WERI-Rb-1 (cell line): ENCODE data around the gene INF2.

Source experiments
- DNase-seq: peaks from one replicate; pipeline ENCODE4 v3.0.0-alpha.2; 2020
- H3K27ac ChIP-seq: fragments of 250-450 bp; sonication (Bioruptor Pico); 2 replicates; pipeline ENCODE4 v1.5.1; 2020; ENCODE audit warnings: mild to moderate bottlenecking, moderate library complexity
- H3K27me3 ChIP-seq: fragments of 250-450 bp; sonication (Bioruptor Pico); 2 replicates; pipeline ENCODE4 v1.5.1; 2021; ENCODE audit warnings: mild to moderate bottlenecking, low read depth, moderate library complexity; ENCODE audit not compliant: insufficient read depth, severe bottlenecking
- H3K36me3 ChIP-seq: fragments of 250-450 bp; sonication (Bioruptor Pico); 2 replicates; pipeline ENCODE4 v1.5.1; 2020; ENCODE audit warnings: mild to moderate bottlenecking, moderate library complexity
- H3K4me3 ChIP-seq: 2 replicates; pipeline ENCODE4 v1.5.1; 2011; ENCODE audit warnings: low read depth, mild to moderate bottlenecking, control low read depth, low read length
- H3K9me3 ChIP-seq: fragments of 250-450 bp; sonication (Bioruptor Pico); 2 replicates; pipeline ENCODE4 v1.5.1; 2021; ENCODE audit warnings: mild to moderate bottlenecking, moderate library complexity; ENCODE audit not compliant: severe bottlenecking
- CTCF ChIP-seq: IDR thresholded peaks from 2 replicates; pipeline ENCODE4 v1.5.1; 2011; ENCODE audit warnings: low read depth, mild to moderate bottlenecking, control low read depth, inconsistent platforms, low read length

The INF2 gene

GRCh38 chr14:104769324-104770071, 80.1 kb downstream of the INF2 start:
- Histone ChIP-seq H3K27me3 (no peaks in the 10 kb centered on the region), H3K36me3 (peaks cover 40% of the 10 kb centered on the region), H3K27ac (peak overlapping the region; percentile 69), H3K9me3 (peaks cover 8% of the 10 kb centered on the region), H3K4me3 (no peak overlapping the region)
- no peak for DNase-seq
- TF ChIP-seq CTCF: no peak

DNA sequence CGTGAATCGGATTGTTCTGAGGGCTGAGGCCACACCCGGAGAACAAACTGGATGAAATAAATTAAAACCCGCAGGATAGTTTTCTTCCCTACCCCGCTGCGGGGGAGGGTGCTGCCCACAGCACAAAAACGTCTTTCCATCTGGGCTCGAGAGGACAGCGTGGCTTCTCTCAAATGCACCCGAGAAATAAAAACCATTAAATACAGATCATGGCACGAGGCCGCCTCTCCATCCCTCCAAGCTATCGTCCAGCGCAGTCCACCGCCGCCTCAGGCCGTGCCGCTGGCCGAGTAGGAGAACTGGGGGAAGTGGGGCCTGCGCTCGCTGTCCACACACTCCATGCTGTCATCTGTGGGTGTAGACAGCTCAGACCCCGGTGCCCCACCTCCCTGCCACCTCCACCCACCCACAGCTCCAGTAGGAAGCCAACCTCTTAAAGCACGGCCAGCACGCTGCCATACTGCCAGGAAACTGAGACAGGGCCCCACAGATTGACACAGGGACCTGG, 80.7 kb downstream of the INF2 start:
- no peak for TF ChIP-seq CTCF
- no peak overlapping the region for H3K27ac ChIP-seq
- H3K36me3 ChIP-seq: peaks cover 42% of the 10 kb centered on the region
- H3K9me3 ChIP-seq: peaks cover 8% of the 10 kb centered on the region
- no peaks in the 10 kb centered on the region for H3K27me3 ChIP-seq
- no peak overlapping the region for H3K4me3 ChIP-seq
- no peak for DNase-seq

DNA sequence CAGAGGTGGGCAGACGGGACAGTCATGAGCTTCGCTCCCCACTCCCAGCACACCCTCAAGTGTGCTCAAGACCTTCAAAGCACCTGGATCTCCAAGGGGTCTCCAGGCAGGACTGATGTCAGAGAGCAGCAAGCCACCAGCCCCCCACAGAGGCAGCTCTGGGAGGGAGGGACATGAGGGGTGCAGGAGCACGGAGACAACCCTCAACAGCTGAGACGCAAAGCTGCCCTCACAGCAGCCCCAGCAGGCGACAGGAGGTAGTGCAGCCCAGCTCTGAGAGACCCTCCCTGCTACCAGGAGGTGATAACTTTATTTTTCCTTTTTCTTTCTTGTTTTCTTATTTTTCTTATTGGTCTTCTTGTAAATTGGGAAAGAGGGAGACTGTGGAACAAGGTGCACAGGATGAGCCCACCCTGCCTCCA, 81.4 kb downstream of the INF2 start:
- Histone ChIP-seq H3K36me3 (peaks cover 49% of the 10 kb centered on the region), H3K4me3 (no peak overlapping the region), H3K9me3 (peaks cover 8% of the 10 kb centered on the region), H3K27ac (no peak overlapping the region), H3K27me3 (no peaks in the 10 kb centered on the region)
- peak; percentile 37 for DNase-seq
- peak; percentile 85 for TF ChIP-seq CTCF

- Histone ChIP-seq H3K36me3 (peaks cover 53% of the 10 kb centered on the region), H3K27me3 (no peaks in the 10 kb centered on the region), H3K27ac (no peak overlapping the region), H3K9me3 (peaks cover 8% of the 10 kb centered on the region), H3K4me3 (no peak overlapping the region)
- TF ChIP-seq CTCF: no peak
- DNase-seq: no peak
Observed at GRCh38 chr14:104771374-104771773, 82.0 kb downstream of the INF2 start.
